Endothelial cell of umbilical vein (primary cell): Measurements from ENCODE around the gene ARL10. TPM values are rescaled to one million over a fixed set of nuclear protein-coding genes. Genes with fewer than 3 reads are reported as not detected.

Source experiments
- BruUV-seq: library from RNA; stranded (reverse); fragments of 400-500 nt; replicated peaks from 2 replicates; lab custom pipeline; 2021; lab: Mats Ljungman, UMichigan
- CTCF ChIA-PET: fragments of 300-600, 350-600 bp; sonication (Branson Sonifier 250); formaldehyde crosslinking; loops from one replicate; lab custom pipeline; 2021; ENCODE audit warnings: antibody characterized with exemption, inconsistent platforms; lab: Charles Lee
- POLR2A ChIA-PET: fragments of 300-600, 350-600 bp; sonication (Branson Sonifier 250); formaldehyde crosslinking; loops from one replicate; lab custom pipeline; 2021; ENCODE audit warnings: antibody characterized with exemption, inconsistent platforms; lab: Charles Lee
- DNase-seq: peaks from one replicate; pipeline ENCODE4 v3.0.0-alpha.2; 2011; ENCODE audit warnings: low read depth, low spot score
- FAIRE-seq: peaks from 2 replicates; lab custom pipeline; 2011; peaks lifted over from hg19 to GRCh38; lab: Jason Lieb, UNC
- H2AFZ ChIP-seq: 2 replicates; pipeline ENCODE4 v1.6.0; 2012; ENCODE audit warnings: low read depth, low read length, control low read depth, inconsistent platforms
- H3K27ac ChIP-seq: 2 replicates; pipeline ENCODE4 v1.5.1; 2011; ENCODE audit warnings: low read depth, mild to moderate bottlenecking, control low read depth, low read length, moderate library complexity; ENCODE audit not compliant: insufficient read depth
- H3K27me3 ChIP-seq, 2 experiments: 2 replicates each; pipeline versions ENCODE4 v1.6.0 to v1.6.1; 2011; ENCODE audit warnings: low read length in 2 of 2, mixed read lengths in 1 of 2; ENCODE audit not compliant: control insufficient read depth in 2 of 2, insufficient read depth in 2 of 2
- H3K36me3 ChIP-seq, 2 experiments: 2 replicates in 1 of 2; 3 replicates in 1 of 2; pipeline ENCODE4 v1.5.1; 2011; ENCODE audit warnings: low read length in 2 of 2, mild to moderate bottlenecking in 1 of 2, moderate library complexity in 1 of 2; ENCODE audit not compliant: control insufficient read depth in 2 of 2, insufficient read depth in 2 of 2; ENCODE audit errors: extremely low read depth in 1 of 2
- H3K4me1 ChIP-seq: 3 replicates; pipeline ENCODE4 v1.5.1; 2011; ENCODE audit warnings: mild to moderate bottlenecking, low read length; ENCODE audit not compliant: control insufficient read depth, insufficient read depth; ENCODE audit errors: extremely low read depth
- H3K4me2 ChIP-seq: 2 replicates; pipeline ENCODE4 v1.6.1; 2011; ENCODE audit warnings: low read length, control low read depth, mixed read lengths; ENCODE audit not compliant: insufficient read depth
- H3K4me3 ChIP-seq, 3 experiments: fragments of 200-600 bp in 1 of 3; sonication (generic), shearing (Covaris generic) in 1 of 3; replicated peaks in 1 of 3; 2 replicates each; pipeline ENCODE4 v1.5.1; 2011 to 2016; ENCODE audit warnings: control low read depth in 3 of 3, low read length in 3 of 3, mild to moderate bottlenecking in 2 of 3, inconsistent platforms in 1 of 3, low read depth in 1 of 3, moderate library complexity in 1 of 3; ENCODE audit not compliant: insufficient read depth in 1 of 3
- H3K79me2 ChIP-seq: 2 replicates; pipeline ENCODE4 v1.6.0; 2012; ENCODE audit warnings: low read length, inconsistent platforms; ENCODE audit not compliant: control insufficient read depth, insufficient read depth
- H3K9ac ChIP-seq: replicated peaks from 2 replicates; pipeline ENCODE3; 2011; ENCODE audit warnings: low read length, control low read depth; ENCODE audit not compliant: insufficient read depth; ENCODE audit errors: extremely low read depth
- H3K9me1 ChIP-seq: replicated peaks from 3 replicates; pipeline ENCODE4 v1.6.0; 2011; ENCODE audit warnings: mild to moderate bottlenecking, low read length; ENCODE audit not compliant: control insufficient read depth, insufficient read depth; ENCODE audit errors: extremely low read depth
- H3K9me3 ChIP-seq: replicated peaks from 2 replicates; pipeline ENCODE4 v1.5.1; 2012; ENCODE audit warnings: low read length, inconsistent platforms; ENCODE audit not compliant: control insufficient read depth, insufficient read depth
- H4K20me1 ChIP-seq: replicated peaks from 2 replicates; pipeline ENCODE3; 2011; ENCODE audit warnings: mild to moderate bottlenecking, low read length; ENCODE audit not compliant: control insufficient read depth, insufficient read depth; ENCODE audit errors: extremely low read depth
- EZH2 ChIP-seq: IDR thresholded peaks from 2 replicates; pipeline ENCODE4 v1.6.1; 2012; ENCODE audit warnings: borderline replicate concordance, low read depth, mild to moderate bottlenecking, moderate library complexity, low read length, inconsistent platforms; ENCODE audit not compliant: severe bottlenecking
- FOS ChIP-seq: IDR thresholded peaks from 2 replicates; pipeline ENCODE4 v1.6.1; 2011; ENCODE audit warnings: mild to moderate bottlenecking, low read length, moderate library complexity, borderline replicate concordance; ENCODE audit not compliant: insufficient read depth
- GATA2 ChIP-seq: IDR thresholded peaks from 2 replicates; pipeline ENCODE4 v1.7.0; 2011; ENCODE audit warnings: low read depth, mild to moderate bottlenecking, moderate library complexity, mixed read lengths, low read length; ENCODE audit not compliant: insufficient read length, insufficient read depth
- JUN ChIP-seq: IDR thresholded peaks from 2 replicates; pipeline ENCODE4 v1.6.1; 2011; ENCODE audit warnings: borderline replicate concordance, low read depth; ENCODE audit not compliant: insufficient read length, insufficient read depth
- MYC ChIP-seq: IDR thresholded peaks from one replicate; pipeline ENCODE4 v1.6.1; 2011; ENCODE audit warnings: mild to moderate bottlenecking, low read depth, low read length
- POLR2A ChIP-seq: IDR thresholded peaks from 2 replicates; pipeline ENCODE4 v1.6.1; 2012; ENCODE audit warnings: low read depth, mild to moderate bottlenecking, control low read depth, low read length
- POLR2AphosphoS5 ChIP-seq: IDR thresholded peaks from 2 replicates; pipeline ENCODE4 v1.6.1; 2012; ENCODE audit warnings: low read depth, mild to moderate bottlenecking, control low read depth, low read length, moderate library complexity; ENCODE audit not compliant: insufficient read depth
- dilution Hi-C: fragments of 300-500 bp; cut with MboI; formaldehyde crosslinking; loops from one replicate; pipeline ENCODE4 v1.15.0; 2019; ENCODE audit warnings: low sequenced_read_pairs; ENCODE audit not compliant: extremely low pct_ligation_motif_present
- intact Hi-C: fragments of 100-400 bp; cut with micrococcal nuclease; formaldehyde crosslinking; loops from one replicate; pipeline ENCODE4 v1.10.0; 2022
- polyA plus RNA-seq, 4 experiments: library from polyadenylated mRNA; depleted of rRNA in 3 of 4; stranded (reverse) in 3 of 4; unstranded in 1 of 4; fragments of >200 nt; gene quantifications; 2 replicates each; pipeline versions ENCODE4 v1.2.1 to v1.2.3, GENCODE V29; 2011 to 2012; ENCODE audit warnings: missing spikeins in 1 of 4
- total RNA-seq: library from RNA; stranded (reverse); gene quantifications from 2 replicates; pipeline ENCODE4 v1.2.3, GENCODE V29; 2021
- TF ChIP-seq, protein P1 (sequence below): IDR thresholded peaks from 2 replicates; pipeline ENCODE4 v1.6.1; 2011; ENCODE audit not compliant: insufficient read depth, insufficient read length
- TF ChIP-seq, protein P2 (sequence below), 2 donors: IDR thresholded peaks; 1 replicate in 1 of 2; 2 replicates in 1 of 2; pipeline ENCODE4 v1.5.1; 2011; ENCODE audit warnings: low read length in 2 of 2, mild to moderate bottlenecking in 2 of 2, moderate library complexity in 2 of 2, control low read depth in 1 of 2, inconsistent platforms in 1 of 2, low read depth in 1 of 2; ENCODE audit not compliant: insufficient read depth in 1 of 2; ENCODE audit errors: extremely low read depth in 1 of 2

ARL10 gene
- total and polyA plus RNA-seq, 2 donors (not counting 3 experiments of a cell fraction or from before 2014, with no cell fraction given): 7.7 to 20.7 TPM

- peaks cover 0 to 10% of the 10 kb centered on the region in 2 experiments for H3K36me3 ChIP-seq
- peak overlapping the region; percentile 83 for H3K4me2 ChIP-seq
- no peak overlapping the region for H3K27ac ChIP-seq
- ChIA-PET POLR2A (no interaction called here), CTCF (interaction anchor here (0.9 kb wide), 1 partner anchor 172 kb away, joined by 3 read pairs; no protein-coding TSS in a partner anchor)
- BruUV-seq: no TSS peak
- H3K9ac ChIP-seq: peak overlapping the region; percentile 58
- H3K9me1 ChIP-seq: no peaks in the 10 kb centered on the region
- no peaks in the 10 kb centered on the region for H3K9me3 ChIP-seq
- peaks cover 13% of the 10 kb centered on the region for H3K4me1 ChIP-seq
- peak overlapping the region; percentile 7 to 97 (median 43) for H3K4me3 ChIP-seq
- FAIRE-seq (peak; percentile 49), DNase-seq (no peak)
- peak overlapping the region; percentile 95 for H2AFZ ChIP-seq
- H3K79me2 ChIP-seq: peaks cover 13% of the 10 kb centered on the region
- intact Hi-C loops: loop anchor here (1.0 to 10.0 kb wide), 2 partner anchors 23 to 130 kb away; partner anchors contain the start of genes HIGD2A, NOP16 and SIMC1
- TF ChIP-seq GATA2 (no peak), POLR2A (peak; percentile 25)
- no peaks in the 10 kb centered on the region for H3K27me3 ChIP-seq
- dilution Hi-C loops: no loop called here
- no peaks in the 10 kb centered on the region for H4K20me1 ChIP-seq
Measured at GRCh38 chr5:176364765-176365350, 429 bp upstream of the ARL10 start.

DNA sequence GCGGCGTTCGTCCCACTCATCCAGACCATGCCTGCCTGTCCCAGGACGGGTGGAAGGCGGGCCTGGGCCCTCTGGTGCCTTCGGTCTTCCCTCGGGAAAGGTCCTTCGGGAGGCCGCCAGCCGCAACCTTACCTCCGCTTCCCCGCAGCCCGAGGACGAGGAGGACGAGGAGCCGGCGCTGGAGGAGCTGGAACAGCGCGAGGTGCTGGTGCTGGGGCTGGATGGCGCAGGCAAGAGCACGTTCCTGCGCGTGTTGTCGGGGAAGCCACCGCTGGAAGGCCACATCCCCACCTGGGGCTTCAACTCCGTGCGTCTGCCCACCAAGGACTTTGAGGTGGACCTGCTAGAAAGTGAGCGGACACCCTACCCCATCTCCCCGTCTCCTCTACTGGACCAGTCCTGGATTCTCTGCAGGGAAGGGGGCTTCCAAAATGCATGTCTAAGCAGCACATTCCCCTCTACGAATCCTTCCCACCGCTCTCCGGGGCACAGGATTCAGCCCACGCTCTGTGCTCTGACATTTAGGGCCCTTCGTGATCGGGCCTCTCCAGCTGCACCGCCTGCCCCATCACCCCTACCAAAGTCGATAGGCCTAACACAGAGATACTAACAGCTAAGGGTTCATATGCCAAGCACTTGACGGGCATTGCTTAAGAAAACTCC is 1.1 kb downstream of the ARL10 start:
- H3K4me1 ChIP-seq: peaks cover 13% of the 10 kb centered on the region
- no peaks in the 10 kb centered on the region for H4K20me1 ChIP-seq
- H2AFZ ChIP-seq: peak overlapping the region; percentile 95
- CTCF ChIA-PET: no interaction called here
- POLR2A ChIA-PET: no interaction called here
- peaks cover 0 to 15% of the 10 kb centered on the region in 2 experiments for H3K36me3 ChIP-seq
- H3K9me1 ChIP-seq: no peaks in the 10 kb centered on the region
- no peaks in the 10 kb centered on the region for H3K27me3 ChIP-seq
- DNase-seq: no peak
- no peak overlapping the region for H3K27ac ChIP-seq
- no TSS peak for BruUV-seq
- no peaks in the 10 kb centered on the region for H3K9me3 ChIP-seq
- H3K9ac ChIP-seq: peak overlapping the region; percentile 58
- peak overlapping the region; percentile 83 for H3K4me2 ChIP-seq
- H3K4me3 ChIP-seq: peak overlapping the region; percentile 43 to 97 (median 72)
- FAIRE-seq: peak; percentile 74
- peaks cover 2% of the 10 kb centered on the region for H3K79me2 ChIP-seq
- intact Hi-C loops: loop anchor here (10.0 kb wide), 1 partner anchor 132 kb away; the partner anchor contains the start of gene SIMC1
- dilution Hi-C loops: no loop called here
- TF ChIP-seq POLR2AphosphoS5 (no peak), FOS (no peak), EZH2 (no peak), MYC (no peak), JUN (no peak)
- TF ChIP-seq, protein P1, sequence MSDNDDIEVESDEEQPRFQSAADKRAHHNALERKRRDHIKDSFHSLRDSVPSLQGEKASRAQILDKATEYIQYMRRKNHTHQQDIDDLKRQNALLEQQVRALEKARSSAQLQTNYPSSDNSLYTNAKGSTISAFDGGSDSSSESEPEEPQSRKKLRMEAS: no peak
- TF ChIP-seq, protein P2, sequence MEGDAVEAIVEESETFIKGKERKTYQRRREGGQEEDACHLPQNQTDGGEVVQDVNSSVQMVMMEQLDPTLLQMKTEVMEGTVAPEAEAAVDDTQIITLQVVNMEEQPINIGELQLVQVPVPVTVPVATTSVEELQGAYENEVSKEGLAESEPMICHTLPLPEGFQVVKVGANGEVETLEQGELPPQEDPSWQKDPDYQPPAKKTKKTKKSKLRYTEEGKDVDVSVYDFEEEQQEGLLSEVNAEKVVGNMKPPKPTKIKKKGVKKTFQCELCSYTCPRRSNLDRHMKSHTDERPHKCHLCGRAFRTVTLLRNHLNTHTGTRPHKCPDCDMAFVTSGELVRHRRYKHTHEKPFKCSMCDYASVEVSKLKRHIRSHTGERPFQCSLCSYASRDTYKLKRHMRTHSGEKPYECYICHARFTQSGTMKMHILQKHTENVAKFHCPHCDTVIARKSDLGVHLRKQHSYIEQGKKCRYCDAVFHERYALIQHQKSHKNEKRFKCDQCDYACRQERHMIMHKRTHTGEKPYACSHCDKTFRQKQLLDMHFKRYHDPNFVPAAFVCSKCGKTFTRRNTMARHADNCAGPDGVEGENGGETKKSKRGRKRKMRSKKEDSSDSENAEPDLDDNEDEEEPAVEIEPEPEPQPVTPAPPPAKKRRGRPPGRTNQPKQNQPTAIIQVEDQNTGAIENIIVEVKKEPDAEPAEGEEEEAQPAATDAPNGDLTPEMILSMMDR (IDR thresholded peaks at IDR 0.05; ENCODE audit: extremely low read depth in 1 of 2, insufficient read depth in 1 of 2, low read depth in 1 of 2, low read length in 2 of 2): no peak
